HG03095 (cell line): Measurements from ENCODE around the gene CFAP54.
"Not testable (repeated sequence)": the region's sequence is repeated elsewhere in the genome, so short reads cannot be mapped to it uniquely, and the experiment has no call there.

Experiments used
- ATAC-seq: cut with Tn5 transposase; IDR thresholded peaks from one replicate; pipeline ENCODE4 v1.9.1; 2021; ENCODE audit warnings: moderate library complexity; ENCODE audit not compliant: unreplicated experiment

The CFAP54 gene, protein sequence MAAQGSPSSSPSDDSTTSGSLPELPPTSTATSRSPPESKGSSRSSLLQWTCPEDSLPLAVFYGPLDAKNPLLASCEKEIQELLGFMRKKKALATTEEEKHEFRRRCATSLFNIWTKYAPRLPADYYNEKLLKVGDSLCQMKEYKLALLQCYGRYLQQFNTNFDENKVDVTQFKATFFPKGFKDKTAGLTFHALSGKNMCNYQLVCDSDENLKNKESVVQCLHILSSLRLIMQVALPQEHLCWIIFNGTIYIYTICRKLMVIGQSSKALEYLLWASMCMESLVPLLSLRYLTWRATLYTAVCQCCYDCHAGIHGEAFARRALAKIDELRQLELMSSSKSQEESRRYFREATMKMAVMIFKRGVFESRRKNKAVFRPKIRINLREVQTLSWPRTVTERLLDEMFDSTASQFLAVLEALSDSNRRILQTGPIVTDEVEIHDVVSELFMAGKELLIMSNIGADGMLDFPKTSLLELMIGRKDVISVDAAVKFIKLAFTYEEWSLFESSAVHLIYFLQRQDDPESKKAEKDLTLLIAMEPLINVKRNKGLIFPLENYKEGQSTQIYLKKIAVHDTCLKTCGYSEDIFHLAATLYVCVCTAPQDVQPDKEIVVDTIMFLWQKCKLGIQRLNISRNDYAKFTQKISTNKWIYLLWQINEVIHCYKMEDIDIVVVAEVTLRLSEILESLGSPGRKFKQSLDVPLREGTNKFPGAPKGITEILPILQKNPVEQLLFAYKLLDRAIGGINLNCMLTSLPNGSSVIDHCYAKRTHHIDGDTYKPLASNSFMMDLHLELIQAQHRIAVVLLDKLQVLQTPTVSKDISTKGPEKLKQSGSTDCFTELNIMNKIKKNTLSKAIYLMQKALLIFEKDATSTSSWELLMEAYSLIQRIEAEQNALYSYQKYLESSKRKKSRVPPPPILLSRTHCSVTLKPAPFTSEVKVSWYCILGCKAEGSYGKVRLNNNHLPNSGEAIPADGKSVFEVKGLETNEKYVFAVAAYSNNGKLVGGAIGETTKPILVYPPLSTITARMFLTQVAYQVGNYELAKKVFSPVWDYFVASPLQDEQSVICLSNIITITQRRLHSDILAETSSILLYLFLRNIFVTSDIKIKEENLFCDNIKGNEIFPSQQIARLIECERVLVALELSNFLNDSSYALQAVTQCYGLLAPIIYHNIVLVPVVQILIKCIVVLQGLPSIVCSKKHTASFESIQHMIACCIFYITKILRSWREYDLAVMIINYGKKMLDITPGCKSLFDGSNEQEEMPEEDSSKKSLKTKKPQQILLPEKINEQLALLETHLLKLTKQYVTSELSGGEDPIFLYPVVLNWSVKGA (N-terminal part only)

DNA sequence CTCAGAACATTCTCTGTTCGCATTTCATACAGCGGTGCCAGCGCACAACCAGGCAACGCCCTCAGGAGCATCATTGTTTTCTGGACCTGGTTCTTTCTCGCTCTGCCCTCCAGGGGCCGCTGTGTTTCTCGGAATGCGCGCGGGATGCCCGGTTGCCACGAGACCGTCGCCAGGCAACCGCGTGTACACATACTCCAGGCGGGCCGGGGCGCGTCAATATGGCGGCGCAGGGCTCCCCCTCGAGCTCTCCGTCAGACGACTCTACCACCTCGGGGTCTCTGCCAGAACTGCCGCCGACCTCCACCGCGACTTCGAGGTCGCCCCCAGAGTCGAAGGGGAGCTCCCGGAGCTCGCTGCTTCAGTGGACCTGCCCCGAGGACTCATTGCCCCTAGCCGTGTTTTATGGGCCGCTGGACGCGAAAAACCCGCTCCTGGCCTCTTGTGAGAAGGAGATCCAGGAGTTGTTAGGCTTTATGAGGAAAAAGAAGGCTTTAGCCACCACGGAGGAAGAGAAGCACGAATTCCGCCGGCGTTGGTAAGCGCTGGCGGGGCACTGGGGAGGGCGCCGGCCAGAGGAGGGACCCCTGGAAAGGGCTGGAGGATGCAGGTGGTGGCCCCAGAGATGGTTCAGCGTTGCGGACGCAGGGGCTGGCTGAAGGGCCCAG lies at the start of gene CFAP54:
CFAP54 (plus strand) TSS at position 186 of the 665 bp plus-strand sequence; CDS start at position 219, 33 bp downstream.
- peak; percentile 95 for ATAC-seq

DNA sequence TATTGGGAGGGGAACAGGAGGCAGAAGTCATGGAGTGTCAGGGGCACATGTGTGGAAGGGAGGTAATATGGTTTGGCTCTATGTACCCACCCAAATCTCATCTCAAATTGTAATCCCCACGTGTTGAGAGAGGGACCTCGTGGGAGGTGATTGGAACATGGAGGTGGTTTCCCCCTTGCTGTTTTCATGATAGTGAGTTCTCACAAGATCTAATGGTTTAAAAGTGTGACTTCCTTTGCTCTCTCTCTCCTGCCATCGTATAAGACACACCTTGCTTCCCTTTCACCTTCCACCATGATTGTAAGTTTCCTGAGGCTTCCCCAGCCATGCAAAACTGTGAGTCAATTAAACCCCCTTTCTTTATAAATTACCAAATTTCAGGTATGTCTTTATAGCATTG lies 47.6 kb upstream of the CFAP54 start:
- no peak for ATAC-seq

DNA sequence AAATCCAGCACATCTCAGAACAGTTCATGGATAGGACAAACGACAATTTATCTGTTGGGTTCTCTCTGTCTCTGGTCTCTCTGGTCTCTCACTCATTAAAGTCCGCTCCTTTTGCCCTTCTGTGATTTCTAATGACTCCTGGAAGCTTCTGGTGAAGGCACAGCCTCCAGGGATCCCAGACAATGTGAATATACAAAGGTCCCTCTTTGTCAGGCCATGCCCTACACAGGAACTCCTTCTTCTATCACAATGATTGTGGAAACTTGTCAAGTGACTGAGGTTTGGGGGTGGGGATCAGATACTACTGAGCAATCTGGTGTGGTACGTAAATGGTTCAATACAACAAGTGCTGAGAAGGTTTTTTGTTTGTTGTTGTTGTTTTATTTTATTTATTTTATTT lies 46.5 kb upstream of the CFAP54 start:
- ATAC-seq, result no peak

DNA sequence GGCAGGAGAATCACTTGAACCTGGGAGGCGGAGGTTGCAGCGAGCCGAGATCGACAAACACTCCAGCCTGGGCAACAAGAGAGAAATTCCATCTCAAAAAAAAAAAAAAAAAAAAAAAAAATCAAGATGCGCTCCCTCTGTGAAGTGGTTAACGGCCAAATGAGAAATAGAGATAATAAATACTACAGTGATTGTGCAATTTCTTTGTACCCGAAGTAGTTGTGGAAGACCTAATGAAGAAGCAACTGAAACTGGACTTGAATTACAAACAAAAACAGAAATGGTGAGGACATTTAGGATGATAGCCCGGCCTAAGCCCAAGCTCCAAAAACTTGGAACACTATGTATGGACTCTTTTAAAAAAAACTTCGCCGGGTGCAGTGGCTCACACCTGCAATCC lies 45.0 kb upstream of the CFAP54 start:
- no peak for ATAC-seq

DNA sequence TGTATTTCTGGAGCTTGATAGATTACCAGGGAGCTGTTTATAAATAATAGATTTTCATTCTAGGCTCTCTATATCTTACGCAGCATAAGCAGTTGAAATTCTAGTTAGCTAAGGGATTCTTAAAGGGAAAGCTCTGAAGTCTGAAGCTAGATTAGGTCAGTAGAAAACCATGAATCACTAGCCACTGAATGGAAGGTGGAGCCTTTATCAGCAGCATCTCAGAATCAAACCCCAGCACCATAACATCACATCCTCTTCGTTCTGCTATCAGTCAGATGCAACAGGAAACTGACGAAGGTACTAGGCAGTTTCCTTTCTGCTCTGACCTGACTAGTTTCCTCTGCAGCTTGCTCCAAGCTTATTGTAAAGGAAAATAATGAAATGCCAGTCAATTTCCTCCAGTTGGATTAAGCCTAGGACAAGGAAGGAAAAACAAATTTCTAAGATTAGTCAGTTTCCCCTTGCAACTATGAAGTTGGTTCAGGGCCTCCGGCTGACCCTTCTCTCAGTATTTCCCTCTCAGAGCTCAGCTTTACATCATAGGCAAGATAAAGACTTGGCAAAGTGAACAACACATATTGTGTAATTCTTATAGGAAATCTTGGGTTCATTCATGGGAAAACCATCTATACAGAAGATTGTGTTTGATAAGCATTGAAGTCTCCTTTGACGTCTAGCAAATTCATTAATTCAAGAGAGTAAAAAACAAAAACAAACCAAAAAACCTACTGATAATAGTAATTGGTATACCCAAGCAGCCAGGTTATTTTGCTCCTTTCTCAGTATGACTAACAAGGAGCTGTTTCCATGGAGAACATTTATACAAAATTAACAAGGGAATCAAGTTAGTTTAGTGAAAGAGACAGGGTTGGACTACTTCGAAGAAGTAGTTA lies 43.4 kb upstream of the CFAP54 start:
- ATAC-seq, result peak; percentile 95

DNA sequence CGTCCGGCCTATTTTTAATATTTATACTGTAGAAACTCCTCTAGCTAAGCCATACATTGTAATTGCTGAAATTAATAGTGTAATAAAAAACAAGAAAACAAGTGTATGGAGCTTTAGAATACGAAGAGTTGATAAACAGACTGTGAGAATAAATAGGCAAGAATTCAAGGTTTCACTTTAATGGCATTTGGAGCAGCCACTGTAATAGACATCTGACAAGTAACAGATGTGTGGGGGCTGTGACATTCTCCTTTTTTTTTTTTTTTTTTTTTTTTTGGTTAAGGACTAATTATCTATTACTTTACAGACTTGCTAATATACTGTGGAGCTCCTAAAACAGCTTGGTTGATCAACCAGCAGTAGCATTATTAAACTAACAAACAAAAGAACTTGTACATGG lies 42.1 kb upstream of the CFAP54 start:
- ATAC-seq, result no peak

DNA sequence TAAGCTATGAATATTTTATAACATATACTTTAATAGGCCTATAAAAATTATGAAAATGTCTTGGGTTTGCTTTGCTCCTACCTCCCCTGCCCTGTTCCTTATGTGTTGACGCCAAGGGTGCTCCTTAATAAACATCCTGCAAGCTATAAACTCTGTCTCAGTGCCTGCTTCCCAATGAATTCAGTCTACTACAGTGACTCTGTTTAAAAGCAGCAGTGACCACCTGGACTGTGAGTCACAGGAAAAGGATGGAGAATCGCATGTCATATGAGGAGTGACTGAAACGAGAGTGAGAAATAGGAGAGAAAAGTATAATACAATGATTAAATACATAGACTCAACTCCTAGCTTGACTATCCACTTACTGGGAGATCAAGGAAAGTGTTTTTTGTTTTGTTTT lies 41.1 kb upstream of the CFAP54 start:
- no peak for ATAC-seq

DNA sequence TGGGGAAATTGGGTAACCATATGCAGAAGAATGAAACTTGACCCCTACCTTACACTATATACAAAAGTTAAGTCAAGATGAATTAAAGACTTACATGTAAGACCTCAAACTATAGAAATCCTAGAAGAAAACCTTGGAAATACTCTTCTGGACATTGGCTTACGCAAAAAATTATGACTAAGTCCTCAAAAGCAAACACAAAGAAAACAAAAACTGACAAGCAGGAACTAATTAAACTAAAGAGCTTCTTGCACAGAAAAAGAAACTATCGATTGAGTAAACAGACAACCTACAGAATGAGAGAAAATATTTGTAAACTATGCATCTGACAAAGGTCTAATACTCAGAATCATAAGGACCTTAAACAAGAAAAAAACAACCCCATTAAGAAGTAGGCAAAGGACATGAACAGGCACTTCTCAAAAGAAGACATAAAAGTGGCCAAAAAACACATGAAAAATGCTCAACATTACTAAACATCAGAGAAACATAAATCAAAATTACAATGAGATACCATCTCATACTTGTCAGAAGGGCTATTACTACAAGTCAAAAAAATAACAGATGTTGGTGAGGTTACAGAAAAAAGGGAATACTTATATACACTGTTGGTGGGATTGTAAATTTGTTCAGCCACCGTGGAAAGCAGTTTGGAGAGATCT lies 37.0 kb upstream of the CFAP54 start:
- no peak for ATAC-seq

DNA sequence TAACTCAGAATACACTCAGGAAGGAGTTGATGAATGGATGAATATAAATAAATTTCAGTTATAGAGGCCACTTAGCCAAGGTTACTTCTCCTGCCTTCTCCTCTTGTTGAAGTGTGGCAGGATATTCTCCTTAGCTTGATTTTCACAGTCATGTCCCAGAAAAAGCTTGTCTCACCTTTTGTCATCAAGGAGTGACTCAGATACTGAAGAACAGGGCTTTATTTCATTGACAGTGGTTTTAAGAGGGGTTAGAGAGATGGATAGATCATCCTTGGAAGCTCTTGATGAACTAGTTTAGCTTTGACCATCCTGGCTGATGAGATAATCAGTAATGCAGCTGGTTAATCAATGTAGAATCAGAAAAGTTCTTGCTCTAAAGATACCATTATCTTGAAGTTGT lies 35.0 kb upstream of the CFAP54 start:
- ATAC-seq, result no peak

DNA sequence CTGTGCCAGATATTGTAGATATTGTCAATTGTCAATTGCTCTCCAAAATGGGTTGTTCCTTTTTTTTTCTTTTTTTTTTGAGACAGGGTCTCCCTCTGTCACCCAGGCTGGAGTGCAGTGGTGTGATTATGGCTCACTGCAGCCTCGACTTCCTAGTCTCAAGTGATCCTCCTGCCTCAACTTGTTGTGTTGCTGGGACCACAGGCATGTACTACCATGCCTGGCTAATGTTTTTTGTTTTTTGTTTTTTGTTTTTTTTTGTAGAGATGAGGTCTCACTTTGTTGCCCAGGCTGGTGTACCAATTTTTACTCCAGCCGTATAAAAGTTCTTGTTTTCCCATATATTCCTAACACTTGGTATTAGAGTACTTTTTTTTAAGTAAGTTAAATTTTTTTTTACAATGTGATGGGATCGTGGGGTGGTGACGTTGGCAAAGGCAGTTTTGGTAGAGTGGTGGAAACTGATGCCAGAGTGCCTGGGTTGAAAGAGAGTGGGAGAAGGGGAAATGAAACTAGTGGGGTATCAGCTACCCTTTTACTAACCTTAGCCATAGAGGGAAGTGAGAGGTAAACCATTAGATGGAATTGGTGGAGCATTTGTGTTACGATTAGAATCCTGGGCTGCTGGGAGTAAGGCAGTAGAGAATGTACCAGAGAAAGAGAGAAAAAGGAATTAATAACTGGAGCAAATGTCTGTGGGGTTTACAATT lies 33.0 kb upstream of the CFAP54 start:
- ATAC-seq, result peak; percentile 72

DNA sequence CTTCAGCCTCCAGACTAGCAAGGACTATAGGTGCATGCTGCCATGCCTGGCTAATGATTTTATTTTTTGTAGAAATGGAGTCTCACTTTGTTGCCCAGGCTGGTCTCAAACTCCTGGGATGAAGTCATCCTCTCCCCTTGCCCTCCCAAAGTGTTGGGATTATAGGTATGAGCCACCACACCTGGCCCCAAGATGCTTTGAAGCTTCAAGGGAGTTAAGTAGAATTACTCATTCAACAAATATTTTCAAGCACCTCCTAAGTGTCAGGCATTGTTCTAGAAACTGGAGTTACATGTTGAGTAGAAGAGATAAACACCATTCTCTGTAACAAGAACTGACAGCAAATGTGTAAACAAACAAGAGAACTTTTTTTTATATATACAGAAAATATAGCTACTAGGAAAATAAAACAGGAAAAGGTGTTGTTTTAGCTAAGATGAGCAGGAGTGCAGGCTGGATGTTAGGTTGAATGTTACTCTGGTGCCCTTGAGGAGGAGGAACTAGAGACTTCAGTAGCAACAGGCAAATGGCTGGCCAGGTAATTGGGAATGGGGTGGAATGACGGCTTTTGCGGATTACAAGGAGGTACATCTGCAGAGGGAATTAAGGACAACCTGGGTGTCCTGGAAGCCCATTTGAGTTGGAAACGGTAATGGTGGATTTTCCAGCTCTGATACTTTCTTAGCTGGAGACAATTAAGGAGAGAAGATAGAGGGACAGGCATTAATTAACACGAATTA lies 32.0 kb upstream of the CFAP54 start:
- ATAC-seq, result peak; percentile 21

DNA sequence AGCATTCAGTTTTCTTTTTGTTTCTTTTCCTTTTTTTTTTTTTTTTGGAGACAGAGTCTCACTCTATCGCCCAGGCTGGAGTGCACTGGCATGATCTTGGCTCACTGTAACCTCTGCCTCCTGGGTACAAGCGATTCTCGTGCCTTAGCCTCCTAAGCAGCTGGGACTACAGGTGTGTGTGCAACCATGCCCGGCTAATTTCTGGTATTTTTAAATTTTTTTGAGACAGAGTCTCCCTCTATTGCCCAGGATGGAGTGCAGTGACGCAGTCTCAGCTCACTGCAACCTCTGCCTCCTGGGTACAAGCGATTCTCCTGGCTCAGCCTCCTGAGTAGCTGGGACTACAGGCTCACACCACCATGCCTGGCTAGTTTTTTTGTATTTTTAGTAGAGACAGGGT lies 30.1 kb upstream of the CFAP54 start:
- not testable (repeated sequence) for ATAC-seq

DNA sequence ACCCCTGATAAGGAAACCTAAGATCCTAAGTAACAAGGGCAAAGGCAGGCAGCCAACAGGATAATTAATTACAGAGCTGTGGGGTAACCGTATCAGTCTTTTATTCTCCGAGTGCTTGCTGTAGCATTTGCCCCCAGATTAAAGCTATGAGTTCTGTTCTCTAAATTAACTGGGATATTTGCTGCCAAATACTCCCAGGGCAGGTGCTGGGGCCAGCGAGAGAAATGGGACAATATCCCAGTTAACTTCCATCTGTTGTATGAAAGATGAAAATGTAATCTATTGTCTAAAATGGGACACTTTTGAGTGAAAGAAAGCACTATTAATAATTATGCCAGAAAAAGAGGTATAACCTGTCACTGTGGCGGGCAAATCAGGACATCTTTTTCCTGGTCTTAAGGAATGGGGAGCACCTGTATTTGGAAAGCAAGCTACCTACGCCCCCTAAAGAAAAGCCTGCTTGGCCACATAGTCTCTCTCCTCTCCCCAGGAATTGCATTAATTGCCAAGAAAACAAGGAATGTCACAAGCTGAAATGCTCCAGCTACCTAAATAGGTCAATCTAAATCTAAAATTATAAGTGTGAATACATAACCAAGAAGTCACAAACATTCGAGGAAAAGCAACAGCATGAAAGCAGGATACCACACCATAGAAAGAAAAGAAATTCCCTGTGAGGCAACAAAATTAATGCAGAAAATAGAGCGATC lies 26.7 kb upstream of the CFAP54 start:
- ATAC-seq, result no peak

DNA sequence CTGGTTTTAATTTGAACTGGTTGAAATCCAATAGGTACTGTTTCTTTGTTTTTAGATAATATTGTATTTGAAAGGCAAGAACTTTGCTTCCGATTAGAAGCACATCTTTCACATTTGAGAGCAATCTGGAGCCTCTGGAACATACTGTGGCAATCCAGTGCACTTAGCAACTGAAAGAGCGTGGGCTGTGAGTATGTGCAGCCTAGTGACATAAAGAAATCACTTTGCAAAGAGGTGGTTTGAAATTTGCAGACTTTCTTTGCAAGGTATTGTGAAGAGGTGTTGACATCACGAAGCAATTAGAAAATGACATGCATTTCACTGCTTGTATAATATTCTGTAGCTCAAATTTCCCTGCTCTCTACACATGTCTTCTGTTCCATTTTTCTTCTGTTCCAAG lies 23.5 kb upstream of the CFAP54 start:
- no peak for ATAC-seq

DNA sequence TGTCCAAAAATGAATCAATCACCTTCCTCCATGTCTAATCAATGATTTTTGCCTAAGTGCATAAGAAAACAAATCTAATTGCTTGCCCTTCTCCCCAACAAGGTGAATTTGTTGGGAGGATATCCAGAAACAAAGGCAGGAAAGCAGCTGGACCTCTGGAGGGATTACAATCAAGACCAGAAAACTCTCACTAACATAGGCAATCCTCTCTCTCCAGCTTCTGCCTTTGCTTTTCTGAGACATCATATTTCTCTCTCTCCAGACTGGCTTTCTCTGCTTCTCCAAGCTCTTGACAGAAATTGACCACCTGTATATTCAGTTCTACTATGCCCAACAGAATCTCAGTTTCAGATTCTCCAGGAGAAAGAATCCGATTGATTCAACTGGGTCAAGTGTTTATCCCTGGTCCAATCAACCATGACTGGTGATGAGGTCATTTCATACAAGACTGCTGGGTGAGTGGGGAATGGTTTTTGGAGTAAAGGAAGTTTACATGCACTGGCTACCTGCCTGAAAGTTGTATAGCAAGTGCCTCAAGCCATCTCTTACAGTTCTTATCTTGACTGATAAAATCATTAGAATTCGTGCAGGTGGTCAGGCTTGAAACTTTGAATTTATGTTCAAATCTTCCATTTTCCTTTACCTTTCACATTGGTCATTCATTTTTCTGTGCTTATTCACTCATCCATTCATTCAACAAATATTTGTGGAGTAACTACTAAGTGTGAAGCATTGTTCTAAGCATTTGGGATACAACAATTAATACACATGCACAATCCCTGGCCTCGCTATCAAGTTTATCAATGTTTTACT lies 22.2 kb upstream of the CFAP54 start:
- ATAC-seq, result no peak

DNA sequence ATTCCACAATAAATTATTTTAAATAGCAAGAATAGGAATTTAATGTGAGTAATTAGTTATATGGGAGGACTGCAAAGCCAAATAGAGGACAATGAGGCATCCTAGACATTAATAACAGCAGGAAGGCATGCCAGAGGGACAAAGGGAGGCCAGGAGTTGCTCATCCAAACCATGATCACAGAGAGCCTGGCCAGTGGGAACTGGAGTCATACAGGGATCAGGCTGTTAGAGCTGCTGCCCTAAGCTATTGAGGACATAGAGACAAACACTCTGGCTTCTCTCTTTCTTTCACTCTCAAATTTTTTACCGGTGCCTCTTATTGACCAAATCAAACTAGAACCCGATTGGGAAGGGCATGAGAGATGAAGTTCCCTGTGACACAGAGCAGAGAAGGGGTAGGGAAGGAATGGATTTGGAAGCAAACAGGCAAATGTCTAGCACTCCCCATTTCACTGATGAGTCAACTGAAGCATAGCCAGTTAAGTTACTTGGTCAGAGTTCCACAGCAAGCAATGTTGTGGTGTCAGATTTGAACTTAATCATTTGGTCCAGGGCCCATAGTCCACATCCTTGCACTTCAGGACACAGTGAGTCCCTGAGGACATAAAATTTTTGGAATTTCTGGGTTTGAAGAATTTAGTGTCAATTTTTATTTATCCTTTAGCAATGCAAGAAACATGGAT lies 17.9 kb upstream of the CFAP54 start:
- no peak for ATAC-seq
